HL-60/S4 treated with phorbol 12-myristate 13-acetate at 8.2 ng/mL for 4 days and 3 days (cell line): ENCODE data around the gene RBM47.
"Not testable (repeated sequence)": the region's sequence is repeated elsewhere in the genome, so short reads cannot be mapped to it uniquely, and the experiment has no call there.

ENCODE experiments used
- in situ Hi-C: fragments of 300-500 bp; cut with MboI; formaldehyde crosslinking; loops from 2 replicates; pipeline ENCODE4 v1.15.0; 2022; ENCODE audit warnings: low sequenced_read_pairs

Gene RBM47

GRCh38 chr4:40455340-40455902 is 174.2 kb downstream of the RBM47 start:
- in situ Hi-C loops = no loop called here

GRCh38 chr4:40454816-40455215 is 174.8 kb downstream of the RBM47 start:
- in situ Hi-C loops = no loop called here

GRCh38 chr4:40453912-40454311 is 175.8 kb downstream of the RBM47 start:
- in situ Hi-C loops = no loop called here

GRCh38 chr4:40448875-40449274 is 180.8 kb downstream of the RBM47 start:
- in situ Hi-C loops = no loop called here

GRCh38 chr4:40446839-40447238 is 182.8 kb downstream of the RBM47 start:
- in situ Hi-C loops = no loop called here

GRCh38 chr4:40446261-40446750 is 183.4 kb downstream of the RBM47 start:
- in situ Hi-C loops = not testable (repeated sequence)

GRCh38 chr4:40445671-40446070 is 184.0 kb downstream of the RBM47 start:
- in situ Hi-C loops = no loop called here

GRCh38 chr4:40441430-40441829 is 188.2 kb downstream of the RBM47 start:
- in situ Hi-C loops = no loop called here

GRCh38 chr4:40439519-40439918 is 190.1 kb downstream of the RBM47 start:
- in situ Hi-C loops = no loop called here

- in situ Hi-C loops = no loop called here
Measured at GRCh38 chr4:40438384-40439026, 191.2 kb downstream of the RBM47 start.

GRCh38 chr4:40437741-40438383 is 191.8 kb downstream of the RBM47 start:
- in situ Hi-C loops = no loop called here

- in situ Hi-C loops = not testable (repeated sequence)
Measured at GRCh38 chr4:40435306-40435705, 194.4 kb downstream of the RBM47 start.

- in situ Hi-C loops = no loop called here
Measured at GRCh38 chr4:40434126-40434687, 195.5 kb downstream of the RBM47 start.

GRCh38 chr4:40432504-40432903 is 197.2 kb downstream of the RBM47 start:
- in situ Hi-C loops = no loop called here

- in situ Hi-C loops = not testable (repeated sequence)
Measured at GRCh38 chr4:40427871-40428270, 201.8 kb downstream of the RBM47 start.

GRCh38 chr4:40427128-40427527 is 202.5 kb downstream of the RBM47 start:
- in situ Hi-C loops = no loop called here

GRCh38 chr4:40425799-40426574 is 203.7 kb downstream of the RBM47 start:
- in situ Hi-C loops = no loop called here

- in situ Hi-C loops = no loop called here
Measured at GRCh38 chr4:40423735-40424134, 205.9 kb downstream of the RBM47 start.

- in situ Hi-C loops = no loop called here
Measured at GRCh38 chr4:40421839-40422708, 207.6 kb downstream of the RBM47 start.

GRCh38 chr4:40419231-40419912 is 210.3 kb downstream of the RBM47 start:
- in situ Hi-C loops = no loop called here
